GM12878 (cell line): Measurements from ENCODE around the gene TTC8. TPM values are rescaled to one million over a fixed set of nuclear protein-coding genes. Genes with fewer than 3 reads are reported as not detected.

Experiments
- ATAC-seq: fragments of 200-7000 bp; cut with Tn5 transposase; 3 replicates; pipeline ENCODE4 v1.9.1; 2020; ENCODE audit warnings: mild to moderate bottlenecking, moderate library complexity
- BruUV-seq: library from RNA; stranded (reverse); fragments of 400-500 nt; replicated peaks from 2 replicates; lab custom pipeline; 2021; lab: Mats Ljungman, UMichigan
- CTCF ChIA-PET: fragments of 300-600 bp; sonication (Branson Sonifier 250); formaldehyde crosslinking; extraction: SDS; loops from one replicate; lab custom pipeline; 2021; ENCODE audit warnings: inconsistent platforms; lab: Yijun Ruan, JAX
- POLR2A ChIA-PET: fragments of 350-600 bp; formaldehyde crosslinking; extraction: SDS; loops from one replicate; lab custom pipeline; 2021; ENCODE audit warnings: inconsistent platforms; lab: Charles Lee
- RAD21 ChIA-PET: fragments of 300-600 bp; sonication (Branson Sonifier 250); formaldehyde crosslinking; loops from one replicate; lab custom pipeline; 2023; ENCODE audit warnings: antibody characterized with exemption; ENCODE audit not compliant: unreplicated experiment; lab: Charles Lee
- SMC1A ChIA-PET: fragments of 300-600 bp; sonication (Branson Sonifier 250); formaldehyde crosslinking; loops from one replicate; lab custom pipeline; 2023; ENCODE audit not compliant: unreplicated experiment, uncharacterized antibody; lab: Charles Lee
- DNase-seq: peaks from one replicate; pipeline ENCODE4 v3.0.0-alpha.2; 2011; ENCODE audit warnings: low read depth, low spot score
- FAIRE-seq: peaks from 3 replicates; lab custom pipeline; 2011; peaks lifted over from hg19 to GRCh38; lab: Jason Lieb, UNC
- H2AFZ ChIP-seq: 2 replicates; pipeline ENCODE4 v1.6.0; 2011; ENCODE audit warnings: low read depth, low read length, control low read depth; ENCODE audit not compliant: control insufficient read depth
- H3K27ac ChIP-seq: 2 replicates; pipeline ENCODE4 v1.5.1; 2011; ENCODE audit warnings: control low read depth; ENCODE audit not compliant: control insufficient read depth, insufficient read depth
- H3K27me3 ChIP-seq, 2 experiments: replicated peaks in 1 of 2; 2 replicates each; pipeline versions ENCODE4 v1.6.0 to v1.6.1; 2011; ENCODE audit warnings: low read length in 1 of 2; ENCODE audit not compliant: control insufficient read depth in 2 of 2, insufficient read depth in 2 of 2
- H3K36me3 ChIP-seq, 2 experiments: 2 replicates each; pipeline ENCODE4 v1.5.1; 2011; ENCODE audit warnings: low read length in 1 of 2; ENCODE audit not compliant: control insufficient read depth in 2 of 2, insufficient read depth in 2 of 2
- H3K4me1 ChIP-seq: 2 replicates; pipeline ENCODE4 v1.6.1; 2011; ENCODE audit warnings: mild to moderate bottlenecking, low read length, moderate library complexity, mixed read lengths; ENCODE audit not compliant: control insufficient read depth, insufficient read depth
- H3K4me2 ChIP-seq: 2 replicates; pipeline ENCODE4 v1.6.0; 2011; ENCODE audit warnings: control low read depth; ENCODE audit not compliant: control insufficient read depth, insufficient read depth
- H3K4me3 ChIP-seq: fragments of 200-600 bp; sonication (generic); 2 replicates; pipeline ENCODE4 v1.5.1; 2016
- H3K79me2 ChIP-seq: 2 replicates; pipeline ENCODE4 v1.6.0; 2011; ENCODE audit warnings: low read length; ENCODE audit not compliant: control insufficient read depth, insufficient read depth
- H3K9ac ChIP-seq: 2 replicates; pipeline ENCODE4 v1.8.0; 2011; ENCODE audit warnings: low read length, control low read depth, mixed read lengths; ENCODE audit not compliant: control insufficient read depth, insufficient read depth
- H3K9me3 ChIP-seq: replicated peaks from 3 replicates; pipeline ENCODE4 v1.5.1; 2011; ENCODE audit warnings: mild to moderate bottlenecking, low read length; ENCODE audit not compliant: control insufficient read depth, insufficient read depth
- H4K20me1 ChIP-seq: 2 replicates; pipeline ENCODE4 v1.6.0; 2011; ENCODE audit not compliant: control insufficient read depth, insufficient read depth
- EP300 ChIP-seq, 2 experiments: fragments of 150-350 bp in 1 of 2; IDR thresholded peaks; 2 replicates each; pipeline ENCODE4 v1.6.1; 2011 to 2012; ENCODE audit warnings: low read depth in 2 of 2, low read length in 2 of 2, borderline replicate concordance in 1 of 2, improper control_type of control experiment in 1 of 2, inconsistent platforms in 1 of 2; ENCODE audit not compliant: control insufficient read depth in 1 of 2
- NFIC ChIP-seq: IDR thresholded peaks from 2 replicates; pipeline ENCODE4 v1.6.1; 2012; ENCODE audit warnings: low read depth, mild to moderate bottlenecking, inconsistent platforms, low read length, moderate library complexity
- NFXL1 ChIP-seq: fragments of 450-650 bp; IDR thresholded peaks from 2 replicates; pipeline ENCODE4 v1.6.1; 2017; ENCODE audit warnings: antibody characterized with exemption, mild to moderate bottlenecking, borderline replicate concordance
- STAT1 ChIP-seq: fragments of 450-650 bp; conservative IDR thresholded peaks from 2 replicates; pipeline ENCODE4 v1.6.1; 2014; ENCODE audit warnings: antibody characterized with exemption, mild to moderate bottlenecking
- WGBS: methylation state at CpG from one replicate; pipeline ENCODE4 v1.1.6; 2016; ENCODE audit warnings: low lambda C conversion rate; ENCODE audit not compliant: insufficient replicate concordance, insufficient coverage; ENCODE audit errors: missing lambda C conversion rate; 5-methylcytosine and 5-hydroxymethylcytosine counted together
- in situ Hi-C: fragments of 300-500 bp; cut with MboI; formaldehyde crosslinking; loops from 9 replicates; pipeline ENCODE4 v1.14.3; 2018; ENCODE audit warnings: mixed read lengths
- intact Hi-C: fragments of 100-400 bp; cut with micrococcal nuclease; formaldehyde crosslinking; loops from one replicate; pipeline ENCODE4 v1.14.2; 2022; ENCODE audit not compliant: unreplicated experiment
- polyA plus RNA-seq, 11 experiments: library from polyadenylated mRNA; depleted of rRNA in 4 of 11; unstranded in 6 of 11; stranded (reverse) in 5 of 11; fragments of >200 nt; fragmentation: Nextera tagmentation in 4 of 11; fragmentation: Illumina TruSeq in 1 of 11; extraction: Ambion mirVana in 4 of 11; extraction: Trizol in 1 of 11; gene quantifications; 1 replicate in 1 of 11; 2 replicates in 10 of 11; pipeline versions ENCODE4 v1.2.1 to v1.2.3, GENCODE V29; 2011 to 2016; ENCODE audit warnings: inconsistent platforms in 2 of 11, missing spikeins in 2 of 11, low read depth in 1 of 11
- total RNA-seq, 4 experiments: library from RNA; depleted of rRNA in 3 of 4; stranded (reverse); fragments of >200 nt in 3 of 4; fragmentation: Illumina TruSeq in 1 of 4; extraction: Trizol in 1 of 4; gene quantifications; 2 replicates each; pipeline versions ENCODE4 v1.2.1 to v1.2.3, GENCODE V29; 2013 to 2021
- TF ChIP-seq, protein P1 (sequence below): IDR thresholded peaks from 2 replicates; pipeline ENCODE4 v1.6.1; 2012; ENCODE audit warnings: low read depth, low read length, improper control_type of control experiment

TTC8 gene
- total and polyA plus RNA-seq, 10 of the 15 experiments (the other 5 are each of a cell fraction or from before 2014, with no cell fraction given), result 1.5 to 4.6 (median 2.5) TPM

DNA sequence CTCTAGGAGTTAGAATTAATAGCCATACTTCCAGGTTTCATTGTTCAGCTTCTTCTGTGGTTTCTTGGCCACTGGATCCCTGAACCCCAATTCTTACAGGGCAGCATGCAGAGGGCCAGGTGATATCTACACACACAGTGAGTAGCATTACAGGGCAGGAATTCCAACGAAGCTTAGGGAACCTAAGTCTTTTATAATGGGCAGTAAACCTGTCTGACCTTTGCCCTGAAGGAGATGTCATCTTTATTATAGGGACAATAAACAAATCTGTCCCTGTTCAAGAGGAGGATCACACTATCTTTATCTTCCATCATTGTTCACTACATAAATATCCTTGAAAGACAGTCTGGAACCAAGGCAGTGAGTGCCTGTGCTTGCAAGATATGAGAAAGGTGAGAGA, 20.0 kb upstream of the TTC8 start:
- in situ Hi-C loops (no loop called here), intact Hi-C loops (no loop called here)
- Histone ChIP-seq H3K79me2 (no peaks in the 10 kb centered on the region), H3K9ac (no peak overlapping the region), H3K27me3 (no peaks in the 10 kb centered on the region), H3K4me1 (no peaks in the 10 kb centered on the region), H2AFZ (no peak overlapping the region), H3K27ac (no peak overlapping the region), H3K36me3 (no peaks in the 10 kb centered on the region), H3K4me3 (no peak overlapping the region), H3K9me3 (no peaks in the 10 kb centered on the region), H4K20me1 (no peaks in the 10 kb centered on the region), H3K4me2 (no peak overlapping the region)
- 6% methylated on average over 1 of the region's 1 CpG for WGBS
- FAIRE-seq (no peak), DNase-seq (no peak), ATAC-seq (no peak)
- TF ChIP-seq, protein P1, sequence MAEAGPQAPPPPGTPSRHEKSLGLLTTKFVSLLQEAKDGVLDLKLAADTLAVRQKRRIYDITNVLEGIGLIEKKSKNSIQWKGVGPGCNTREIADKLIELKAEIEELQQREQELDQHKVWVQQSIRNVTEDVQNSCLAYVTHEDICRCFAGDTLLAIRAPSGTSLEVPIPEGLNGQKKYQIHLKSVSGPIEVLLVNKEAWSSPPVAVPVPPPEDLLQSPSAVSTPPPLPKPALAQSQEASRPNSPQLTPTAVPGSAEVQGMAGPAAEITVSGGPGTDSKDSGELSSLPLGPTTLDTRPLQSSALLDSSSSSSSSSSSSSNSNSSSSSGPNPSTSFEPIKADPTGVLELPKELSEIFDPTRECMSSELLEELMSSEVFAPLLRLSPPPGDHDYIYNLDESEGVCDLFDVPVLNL, result no peak
- no peak for TF ChIP-seq NFIC
- SMC1A ChIA-PET, result interaction anchor here (0.5 kb wide), 1 partner anchor 825 kb away, joined by 4 read pairs; no protein-coding TSS in a partner anchor
- RAD21 ChIA-PET, result no interaction called here
- CTCF ChIA-PET, result no interaction called here
- no TSS peak for BruUV-seq
- POLR2A ChIA-PET, result no interaction called here

DNA sequence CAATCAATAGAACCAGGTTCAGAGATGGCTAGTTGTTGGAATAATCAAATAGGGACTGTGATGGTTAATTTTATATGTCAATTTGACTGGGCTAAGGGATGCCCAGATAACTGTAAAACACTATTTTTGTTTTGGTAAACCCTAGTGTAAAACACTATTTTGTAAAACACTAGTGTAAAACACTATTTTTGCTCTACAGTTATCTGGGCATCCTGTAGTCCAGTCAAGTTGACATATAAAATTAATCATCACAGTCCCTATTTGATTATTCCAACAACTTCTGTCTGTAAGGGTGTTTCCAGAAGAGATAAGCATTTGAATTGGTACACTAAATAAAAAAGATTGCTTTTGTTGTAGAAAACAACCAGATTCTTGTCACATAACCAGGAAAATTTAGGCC, 16.1 kb upstream of the TTC8 start:
- no peaks in the 10 kb centered on the region for H4K20me1 ChIP-seq
- H3K9me3 ChIP-seq, result no peaks in the 10 kb centered on the region
- no peaks in the 10 kb centered on the region for H3K36me3 ChIP-seq
- no peaks in the 10 kb centered on the region for H3K79me2 ChIP-seq
- in situ Hi-C loops, result no loop called here
- no peak overlapping the region for H3K27ac ChIP-seq
- intact Hi-C loops, result no loop called here
- no peak for ATAC-seq
- H3K4me3 ChIP-seq, result no peak overlapping the region
- POLR2A ChIA-PET, result no interaction called here
- no peak overlapping the region for H2AFZ ChIP-seq
- TF ChIP-seq STAT1 (no peak), EP300 (IDR thresholded peaks at IDR 0.05; ENCODE audit: borderline replicate concordance in 1 of 2, control insufficient read depth in 1 of 2, low read depth in 2 of 2, low read length in 2 of 2) (no peak), NFXL1 (no peak)
- CTCF ChIA-PET, result no interaction called here
- FAIRE-seq, result no peak
- no TSS peak for BruUV-seq
- no peak for DNase-seq
- no peak overlapping the region for H3K9ac ChIP-seq
- no peaks in the 10 kb centered on the region; a peak in 1 of 4 replicates for H3K27me3 ChIP-seq
- no peak overlapping the region for H3K4me2 ChIP-seq
- RAD21 ChIA-PET, result no interaction called here
- SMC1A ChIA-PET, result no interaction called here
- no peaks in the 10 kb centered on the region for H3K4me1 ChIP-seq
